Fibroblast of pulmonary artery (primary cell): ENCODE data around the gene IQUB.

Experiments used
- DNase-seq: peaks from one replicate; pipeline ENCODE4 v3.0.0-alpha.2; 2010; ENCODE audit warnings: low read depth
- H3K4me3 ChIP-seq: replicated peaks from 2 replicates; pipeline ENCODE4 v1.5.1; 2011; ENCODE audit warnings: low read depth, mild to moderate bottlenecking, control low read depth, low read length, moderate library complexity
- TF ChIP-seq, protein P1 (sequence below): IDR thresholded peaks from 2 replicates; pipeline ENCODE4 v1.5.1; 2011; ENCODE audit warnings: mild to moderate bottlenecking, control low read depth, low read length, inconsistent platforms; ENCODE audit errors: missing control alignments

Gene IQUB

DNA sequence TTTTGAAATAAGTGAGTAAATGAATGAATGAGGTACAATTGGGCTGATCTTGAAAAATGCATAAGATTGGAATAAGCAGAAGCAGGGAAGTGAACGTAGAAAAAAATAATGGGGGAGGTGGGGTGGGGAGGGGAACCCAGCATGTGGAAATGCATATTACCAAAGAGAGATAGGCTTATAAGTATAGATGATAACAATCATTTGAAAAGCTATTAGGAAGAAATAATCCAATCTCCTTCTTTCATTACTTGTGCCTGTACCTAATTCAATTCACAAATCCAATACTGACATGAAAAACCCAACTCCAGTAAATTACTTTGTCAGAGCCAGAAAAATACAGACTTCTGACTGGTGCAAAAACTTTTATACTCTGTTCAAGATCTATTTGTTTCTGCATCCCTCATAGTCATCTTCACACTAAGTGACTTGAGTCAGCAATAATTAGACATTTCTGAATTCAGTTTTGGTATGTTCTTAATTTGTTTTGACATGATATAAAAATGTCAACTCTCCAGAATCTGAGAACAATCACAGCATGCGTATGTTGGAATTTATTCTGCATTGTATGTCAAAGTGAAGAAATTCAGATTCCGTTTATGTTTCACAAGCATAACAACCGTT lies 99.2 kb downstream of the IQUB start:
- TF ChIP-seq, protein P1, sequence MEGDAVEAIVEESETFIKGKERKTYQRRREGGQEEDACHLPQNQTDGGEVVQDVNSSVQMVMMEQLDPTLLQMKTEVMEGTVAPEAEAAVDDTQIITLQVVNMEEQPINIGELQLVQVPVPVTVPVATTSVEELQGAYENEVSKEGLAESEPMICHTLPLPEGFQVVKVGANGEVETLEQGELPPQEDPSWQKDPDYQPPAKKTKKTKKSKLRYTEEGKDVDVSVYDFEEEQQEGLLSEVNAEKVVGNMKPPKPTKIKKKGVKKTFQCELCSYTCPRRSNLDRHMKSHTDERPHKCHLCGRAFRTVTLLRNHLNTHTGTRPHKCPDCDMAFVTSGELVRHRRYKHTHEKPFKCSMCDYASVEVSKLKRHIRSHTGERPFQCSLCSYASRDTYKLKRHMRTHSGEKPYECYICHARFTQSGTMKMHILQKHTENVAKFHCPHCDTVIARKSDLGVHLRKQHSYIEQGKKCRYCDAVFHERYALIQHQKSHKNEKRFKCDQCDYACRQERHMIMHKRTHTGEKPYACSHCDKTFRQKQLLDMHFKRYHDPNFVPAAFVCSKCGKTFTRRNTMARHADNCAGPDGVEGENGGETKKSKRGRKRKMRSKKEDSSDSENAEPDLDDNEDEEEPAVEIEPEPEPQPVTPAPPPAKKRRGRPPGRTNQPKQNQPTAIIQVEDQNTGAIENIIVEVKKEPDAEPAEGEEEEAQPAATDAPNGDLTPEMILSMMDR: no peak
- no peak for DNase-seq

GRCh38 chr7:123433665-123434064 lies 100.7 kb downstream of the IQUB start:
- no peak overlapping the region for H3K4me3 ChIP-seq
- TF ChIP-seq, protein P1: no peak
- DNase-seq: no peak

More for the DNA sequence above, 99.2 kb downstream of the IQUB start:
- H3K4me3 ChIP-seq: no peak overlapping the region

DNA sequence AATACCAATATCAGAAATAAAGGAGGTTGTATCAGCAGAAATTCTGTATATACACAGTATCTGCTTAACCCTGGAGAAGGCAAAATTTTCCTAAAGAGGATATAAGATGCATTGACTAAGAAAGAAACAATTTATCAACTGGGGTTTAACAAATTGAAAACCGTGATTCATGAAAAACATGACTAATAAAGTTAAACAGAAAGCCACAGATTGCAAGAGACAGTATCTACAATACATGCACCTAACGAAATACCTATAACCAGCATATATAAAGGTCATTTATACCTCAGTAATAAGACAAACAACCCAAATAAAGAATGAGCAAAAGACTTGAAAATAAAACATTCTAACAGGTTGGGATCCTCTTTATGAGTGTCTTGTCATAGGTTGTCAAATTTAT lies 101.8 kb downstream of the IQUB start:
- TF ChIP-seq, protein P1: no peak
- no peak overlapping the region for H3K4me3 ChIP-seq
- no peak for DNase-seq

GRCh38 chr7:123431075-123431614 lies 103.2 kb downstream of the IQUB start:
- TF ChIP-seq, protein P1: no peak

DNA sequence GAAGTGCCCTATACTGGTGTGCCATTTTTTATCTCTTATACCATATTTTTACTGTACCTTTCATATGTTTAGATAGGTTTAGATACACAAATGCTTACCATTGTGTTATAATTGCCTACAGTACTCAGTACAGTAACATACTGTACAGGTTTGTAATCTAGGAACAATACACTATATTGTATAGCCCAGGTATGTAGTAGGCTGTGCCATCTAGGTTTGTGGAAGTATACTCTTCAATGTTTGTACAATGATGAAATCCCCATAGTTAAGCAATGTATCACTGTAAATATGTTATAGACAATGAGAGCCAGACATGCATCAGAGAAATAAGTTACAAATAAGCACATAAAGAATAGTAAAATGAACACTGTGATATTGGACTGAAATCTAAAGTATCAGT lies 109.1 kb downstream of the IQUB start:
- TF ChIP-seq, protein P1: no peak
- no peak overlapping the region for H3K4me3 ChIP-seq
- no peak for DNase-seq

More at GRCh38 chr7:123431075-123431614, 103.2 kb downstream of the IQUB start:
- no peak overlapping the region for H3K4me3 ChIP-seq
- DNase-seq: no peak

- TF ChIP-seq, protein P1: no peak
- H3K4me3 ChIP-seq: no peak overlapping the region
- no peak for DNase-seq
Measured at GRCh38 chr7:123424463-123424862, 109.9 kb downstream of the IQUB start.

- DNase-seq: no peak
- TF ChIP-seq, protein P1: no peak
- no peak overlapping the region for H3K4me3 ChIP-seq
Measured at GRCh38 chr7:123423622-123424021, 110.8 kb downstream of the IQUB start.
